Glomerular visceral epithelial cell (primary cell): ENCODE data around the gene ST13.
"Not testable (repeated sequence)": the region's sequence is repeated elsewhere in the genome, so short reads cannot be mapped to it uniquely, and the experiment has no call there.

Experiments
- DNase-seq: peaks from one replicate; pipeline ENCODE4 v3.0.0-alpha.2; 2016; ENCODE audit errors: extremely low spot score

Gene ST13

DNA sequence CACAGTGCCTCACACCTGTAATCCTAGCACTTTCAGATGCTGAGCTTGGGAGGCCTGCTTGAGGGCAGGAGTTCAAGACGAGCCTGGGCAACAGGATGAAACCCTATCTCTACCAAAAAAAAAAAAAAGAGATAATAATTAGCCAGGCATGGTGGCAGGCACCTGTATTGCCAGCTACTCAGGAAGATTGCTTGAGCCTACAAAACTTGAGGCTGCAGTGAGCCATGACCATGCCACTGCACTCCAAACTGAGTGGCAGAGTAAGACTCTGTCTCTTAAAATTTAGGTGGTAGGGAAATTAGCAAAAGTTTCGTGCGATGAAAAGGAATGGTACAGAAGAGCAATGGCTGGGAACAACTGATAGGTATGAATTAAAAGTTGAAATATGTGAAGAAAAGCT lies 18.0 kb downstream of the ST13 start:
- DNase-seq, result no peak

DNA sequence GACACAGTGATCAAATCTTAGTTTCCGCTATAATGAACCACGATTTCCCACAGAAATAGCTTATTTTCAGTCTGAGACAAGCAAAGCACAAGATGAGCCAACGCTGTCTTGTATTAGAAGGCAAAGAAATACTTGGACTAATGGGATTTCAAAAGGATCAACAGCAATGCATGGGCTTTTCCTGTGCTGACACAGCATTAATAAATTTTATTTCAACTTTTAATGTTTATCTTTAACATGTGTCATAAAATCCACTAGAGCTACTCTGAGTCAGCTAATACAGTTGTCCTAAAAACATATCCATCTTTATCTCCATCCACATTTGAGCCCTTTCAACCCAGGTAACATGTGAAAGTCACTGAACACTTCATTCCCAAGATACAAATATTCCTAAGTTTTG lies 21.8 kb downstream of the ST13 start:
- no peak for DNase-seq

DNA sequence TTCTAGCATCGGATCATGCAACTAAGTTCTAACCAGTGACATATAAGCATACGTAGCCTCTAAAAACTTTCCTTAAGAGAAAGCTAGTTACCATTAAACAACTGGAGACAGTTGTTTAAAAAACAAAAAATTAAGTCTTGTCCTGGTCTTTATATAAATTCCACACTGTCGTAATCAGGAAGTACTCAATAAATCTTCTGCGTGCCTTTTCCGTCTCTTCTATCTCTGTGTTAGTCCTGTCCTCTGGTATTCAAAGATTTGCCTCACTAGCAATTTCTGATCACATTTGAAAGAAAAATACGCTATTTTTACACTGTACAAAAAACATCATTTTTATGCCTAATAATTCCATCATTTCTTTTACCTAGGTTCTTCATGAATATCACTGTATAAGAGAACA lies 27.3 kb downstream of the ST13 start:
- DNase-seq, result no peak

DNA sequence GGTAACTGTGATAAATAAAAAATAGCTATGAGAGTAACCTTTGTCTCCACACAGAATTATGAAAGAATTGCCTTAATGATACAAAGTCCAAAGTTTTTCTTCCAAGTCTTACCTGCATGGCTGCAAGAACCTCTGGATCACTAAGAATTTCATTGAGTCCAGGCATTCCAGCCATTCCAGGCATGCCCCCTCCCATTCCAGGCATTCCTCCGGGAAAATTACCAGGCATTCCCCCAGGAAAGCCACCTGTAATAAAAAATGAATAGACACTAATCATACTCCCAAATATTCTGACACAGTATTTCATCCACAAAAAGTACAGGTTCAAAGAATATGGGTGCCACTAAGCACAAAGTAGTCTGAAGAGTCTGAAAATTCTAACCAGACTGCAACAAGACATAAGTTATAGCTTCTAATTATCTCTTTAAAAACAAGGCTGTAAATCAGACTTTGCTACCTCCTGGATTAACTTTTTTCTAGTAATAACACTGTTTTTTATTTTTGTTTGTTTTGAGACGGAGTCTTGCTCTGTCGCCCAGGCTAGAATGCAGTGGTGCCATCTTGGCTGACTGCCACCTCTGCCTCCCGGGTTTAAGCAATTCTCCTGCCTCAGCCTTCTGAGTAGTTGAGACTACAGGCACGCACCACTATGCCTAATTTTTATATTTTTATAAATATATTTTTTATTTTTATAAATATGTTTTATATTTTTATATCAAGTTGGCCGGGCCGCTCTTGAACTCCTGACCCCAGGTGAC lies 29.3 kb downstream of the ST13 start:
- no peak for DNase-seq

DNA sequence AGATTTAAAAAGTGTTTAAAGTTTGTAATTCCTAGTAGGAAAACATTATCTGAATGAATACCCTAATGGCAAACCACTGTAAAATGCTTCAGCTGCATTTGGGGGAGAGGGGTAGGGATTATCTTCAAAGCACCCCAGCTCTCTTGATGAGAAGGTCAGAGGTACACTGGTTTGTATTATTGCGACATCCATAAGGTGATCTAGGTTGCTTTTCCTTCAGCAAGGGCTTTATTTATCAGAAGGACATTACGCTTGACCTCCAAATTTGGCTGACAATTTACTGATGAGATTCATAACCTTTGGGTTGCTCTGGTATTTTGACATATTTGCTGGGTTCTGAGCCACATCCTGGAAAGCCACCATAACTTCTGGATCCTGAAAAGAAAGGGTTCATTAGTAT lies 30.1 kb downstream of the ST13 start:
- DNase-seq, result not testable (repeated sequence)

DNA sequence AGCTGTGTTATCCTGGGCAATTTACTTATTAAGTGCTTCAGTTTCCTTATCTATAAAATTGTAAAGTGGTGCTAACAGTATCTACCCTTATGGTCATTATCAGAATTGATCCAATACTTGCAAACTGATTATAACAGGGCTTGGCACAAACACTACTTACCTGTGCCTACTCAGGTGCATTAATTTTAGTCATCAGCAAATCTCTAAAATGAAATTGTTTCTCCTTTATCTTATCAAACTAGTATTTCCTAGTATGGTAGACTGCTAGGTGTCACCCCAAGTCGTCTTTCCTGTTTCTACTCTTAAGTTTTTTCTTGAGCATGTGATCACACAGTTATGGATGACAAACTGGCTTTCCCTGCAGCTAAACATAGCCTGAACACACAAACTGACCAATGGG lies 33.0 kb downstream of the ST13 start:
- no peak for DNase-seq

DNA sequence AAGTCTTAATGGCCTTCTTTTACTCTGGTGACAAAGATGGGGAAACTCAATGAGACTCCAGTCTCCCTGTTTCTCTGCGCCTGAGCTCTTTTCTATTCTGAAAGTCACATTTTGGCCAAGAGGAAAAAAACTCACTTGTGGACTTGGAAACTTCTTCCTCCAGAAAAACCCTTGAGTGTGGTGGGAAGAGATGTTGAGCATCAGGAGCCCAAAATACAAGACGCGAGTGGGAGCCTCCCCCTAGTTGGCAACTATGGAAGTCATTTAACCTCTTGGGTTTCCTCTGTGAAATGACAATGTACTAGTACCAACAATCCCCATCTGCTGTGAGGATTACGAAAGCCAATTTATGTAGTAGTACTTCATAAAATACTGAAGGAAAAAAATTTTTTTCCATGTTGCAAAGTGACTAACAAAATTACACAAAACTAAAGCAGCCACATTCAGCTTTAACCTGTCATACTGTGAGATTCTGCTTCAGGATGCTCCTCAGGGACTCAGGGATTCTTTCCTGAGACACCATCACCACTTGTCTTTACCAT lies 36.8 kb downstream of the ST13 start:
- DNase-seq, result no peak

DNA sequence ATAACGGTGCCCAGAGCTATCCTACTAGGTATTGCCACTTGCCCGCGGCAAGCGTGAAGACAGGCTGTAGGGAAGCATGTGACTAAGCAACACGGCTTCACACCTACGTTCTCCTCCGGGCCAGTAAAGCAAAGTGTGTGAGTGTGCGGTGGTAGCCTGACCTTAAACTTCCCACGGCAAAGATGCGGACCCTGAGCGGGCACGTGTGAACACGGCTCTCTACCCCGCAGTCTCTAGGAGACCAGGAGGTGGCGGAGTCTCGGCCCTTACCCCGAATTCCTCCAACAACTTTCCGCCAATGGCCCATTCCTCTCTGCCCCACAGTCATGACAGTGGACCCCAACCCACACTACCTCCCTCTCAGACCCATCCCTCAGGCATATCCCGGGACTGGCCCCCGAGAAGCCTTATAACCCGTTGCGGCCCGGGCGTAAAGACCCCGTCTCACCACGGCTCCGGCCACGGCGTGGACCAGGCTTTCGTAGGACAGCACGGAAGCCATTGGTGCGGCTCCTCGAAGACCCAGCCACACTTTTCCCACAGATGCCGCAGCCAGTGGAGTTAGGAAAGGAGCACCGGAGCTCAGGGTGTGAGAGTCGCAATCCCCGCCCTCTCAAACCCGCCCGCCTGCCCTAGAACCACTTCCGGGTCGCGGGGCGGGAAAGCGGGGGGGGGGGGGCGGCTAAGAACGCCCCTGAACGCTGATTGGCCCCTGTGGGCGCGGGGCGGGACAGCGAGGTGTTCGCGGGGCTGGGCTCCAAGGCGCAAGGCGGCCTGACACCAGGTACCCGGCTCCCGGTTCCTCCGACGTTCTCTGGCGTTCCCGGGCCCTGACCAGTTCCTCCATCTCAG lies 37.5 kb downstream of the ST13 start, which contains the start of gene SLC25A17:
TSS of gene SLC25A17 (minus strand) at position 600 of the 852 bp plus-strand sequence. CDS start at position 502, 98 bp downstream.
- peak; percentile 87 for DNase-seq

DNA sequence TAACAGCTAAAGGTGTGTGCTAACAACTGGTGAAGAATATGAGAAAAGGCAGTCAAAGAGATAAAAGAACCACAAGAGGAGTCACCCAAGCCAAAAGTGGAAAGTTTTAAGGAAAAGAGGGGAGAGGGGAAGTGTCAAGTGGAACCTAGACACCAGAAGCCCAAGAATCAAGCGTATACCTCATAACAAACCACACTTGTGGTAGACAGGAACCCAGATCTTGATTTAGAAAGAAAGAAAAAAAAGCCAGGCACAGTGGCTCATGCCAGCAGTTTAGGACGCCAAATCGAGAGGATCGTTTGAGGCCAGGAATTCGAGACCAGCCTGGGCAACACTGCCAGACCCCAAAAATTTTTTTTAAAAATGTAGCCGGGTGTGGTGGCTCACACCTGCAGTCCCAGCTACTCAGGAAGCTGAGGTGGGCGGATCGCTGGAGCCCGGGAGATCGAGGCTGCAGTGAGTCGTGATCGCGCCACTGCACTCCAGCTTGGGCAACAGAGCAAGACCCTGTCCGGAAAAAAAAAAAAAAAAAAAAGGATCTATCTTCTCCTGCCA lies 38.2 kb downstream of the ST13 start:
- no peak for DNase-seq

DNA sequence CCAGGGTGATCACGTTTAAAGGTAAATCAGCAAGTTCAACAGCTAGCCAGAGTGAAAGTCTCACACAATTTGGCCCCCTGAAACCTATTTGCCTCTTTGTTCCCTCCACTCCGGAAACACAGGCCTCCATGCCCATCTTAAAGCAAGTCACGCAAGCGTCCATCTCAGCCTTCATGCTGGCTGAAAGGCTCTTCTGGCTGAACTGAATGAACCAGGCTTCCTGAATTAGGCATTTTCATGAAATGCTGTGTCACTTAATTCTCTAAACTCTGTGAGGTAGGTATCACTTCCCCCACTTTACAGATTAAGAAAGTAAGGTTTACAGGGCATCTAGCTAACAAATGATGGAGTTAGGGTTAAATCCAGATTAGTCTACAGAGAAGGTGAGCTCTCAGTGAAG lies 38.7 kb downstream of the ST13 start:
- DNase-seq, result no peak

DNA sequence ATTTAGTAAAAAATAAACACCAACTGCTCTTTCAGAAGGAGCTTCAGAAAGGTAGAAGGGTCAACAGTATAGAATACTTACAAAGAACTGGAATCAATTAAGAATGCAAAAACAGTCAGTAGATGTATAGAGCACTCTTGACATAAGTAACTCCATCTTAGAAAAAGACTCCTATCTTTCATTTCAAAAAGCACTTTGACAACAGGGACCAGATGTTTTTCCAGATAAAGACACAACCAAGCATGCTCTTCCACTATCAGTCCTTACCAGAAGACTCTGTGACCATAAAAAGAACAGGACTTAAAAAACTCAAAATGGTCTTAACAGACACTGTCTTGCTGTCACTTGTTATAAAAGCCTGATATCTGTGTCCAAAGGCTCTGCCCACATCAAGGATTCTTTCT lies 42.5 kb downstream of the ST13 start:
- no peak for DNase-seq

DNA sequence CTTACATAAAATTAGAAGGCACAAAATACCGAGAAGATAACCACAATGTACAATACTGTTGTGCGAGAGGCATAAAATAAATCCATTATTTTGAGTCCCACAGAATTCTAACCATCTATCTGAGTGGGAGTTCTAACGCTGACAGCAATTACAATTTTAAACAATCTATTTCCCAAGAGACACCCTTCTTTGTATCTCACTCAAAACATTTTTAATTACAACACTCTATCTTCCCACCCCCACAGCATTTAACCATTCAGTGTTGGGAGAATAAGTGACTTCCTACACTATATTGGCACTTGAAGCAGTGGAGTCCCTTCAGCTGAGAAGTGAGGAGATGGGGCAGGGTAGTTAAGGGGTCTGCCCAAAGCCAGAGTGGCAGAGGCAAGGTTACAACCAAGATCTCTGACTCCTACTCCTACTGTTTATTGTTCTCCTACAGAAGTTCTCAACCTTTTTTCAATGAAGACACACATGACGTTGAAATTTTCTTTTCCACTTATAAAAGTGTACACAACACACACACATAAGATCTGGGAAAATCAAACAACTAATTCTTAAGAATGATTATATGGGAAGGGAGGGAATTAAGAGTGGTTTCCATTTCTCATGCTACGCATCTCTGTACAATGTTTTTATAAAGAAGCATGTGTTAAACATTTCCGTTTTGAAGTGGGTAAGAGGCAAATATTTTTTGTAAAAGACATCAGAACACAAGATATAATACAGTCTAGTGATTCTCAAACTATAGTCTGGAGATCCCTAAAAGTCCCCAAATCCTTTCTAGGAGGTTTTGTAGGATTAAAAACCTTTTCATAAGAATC lies 48.2 kb downstream of the ST13 start:
- DNase-seq, result no peak

DNA sequence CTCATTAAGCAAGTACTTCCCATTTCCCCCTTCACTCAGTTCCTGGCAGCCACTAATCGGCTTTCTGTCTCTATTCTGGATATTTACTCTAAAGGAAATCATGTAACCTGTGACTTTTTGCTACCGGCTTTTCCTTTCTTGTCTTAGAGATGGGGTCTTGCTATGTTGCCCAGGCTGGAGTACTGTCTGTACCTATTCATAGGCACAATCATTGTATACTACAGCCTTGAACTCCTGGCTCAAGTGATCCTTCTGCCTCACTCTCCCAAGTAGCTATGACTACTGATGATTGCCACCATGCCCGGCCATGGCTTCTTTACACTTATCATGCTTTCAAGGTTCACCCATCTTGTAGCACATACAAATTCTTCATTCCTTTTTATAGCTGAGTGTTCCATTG lies 49.7 kb downstream of the ST13 start:
- no peak for DNase-seq

DNA sequence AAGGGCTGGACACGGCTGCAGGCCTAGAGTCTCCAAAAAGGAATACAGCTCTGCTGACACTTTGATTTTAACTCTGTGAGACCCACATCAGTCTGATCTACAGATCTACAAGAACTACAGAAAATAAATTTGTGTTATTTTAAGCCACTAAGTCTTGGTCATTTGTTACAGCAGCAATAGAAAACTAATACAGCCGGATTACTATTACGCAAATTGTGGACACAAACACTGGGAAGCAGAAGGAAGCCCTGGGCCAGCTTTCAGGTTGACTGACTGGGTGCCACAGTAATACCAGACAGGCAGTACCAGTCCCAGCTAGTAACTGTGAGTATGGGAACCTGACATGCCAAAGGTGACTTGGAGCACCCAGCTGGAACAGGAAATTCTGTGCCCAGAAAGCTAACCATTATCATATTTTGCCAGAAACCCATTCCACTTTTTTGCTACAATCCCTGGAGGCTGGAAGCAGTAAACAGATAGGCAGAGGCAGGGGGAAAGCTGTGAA lies 50.7 kb downstream of the ST13 start:
- no peak for DNase-seq

DNA sequence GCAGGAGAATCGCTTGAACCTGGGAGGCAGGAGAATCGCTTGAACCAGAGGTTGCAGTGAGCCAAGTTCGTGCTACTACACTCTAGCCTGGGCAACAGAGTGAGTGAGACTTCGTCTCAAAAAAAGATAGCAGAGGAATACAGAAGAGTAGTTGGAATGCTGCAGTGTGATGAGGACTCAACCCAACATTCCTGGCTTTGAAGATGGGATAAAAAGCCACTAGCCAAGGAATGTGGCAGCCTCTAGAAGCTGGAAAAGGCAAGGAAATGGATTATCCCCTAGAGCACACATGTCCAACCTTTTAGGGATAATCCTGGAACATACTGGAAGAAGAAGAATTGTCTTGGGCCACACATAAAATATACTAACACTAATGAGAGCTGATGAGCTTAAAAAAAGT lies 51.2 kb downstream of the ST13 start:
- no peak for DNase-seq

DNA sequence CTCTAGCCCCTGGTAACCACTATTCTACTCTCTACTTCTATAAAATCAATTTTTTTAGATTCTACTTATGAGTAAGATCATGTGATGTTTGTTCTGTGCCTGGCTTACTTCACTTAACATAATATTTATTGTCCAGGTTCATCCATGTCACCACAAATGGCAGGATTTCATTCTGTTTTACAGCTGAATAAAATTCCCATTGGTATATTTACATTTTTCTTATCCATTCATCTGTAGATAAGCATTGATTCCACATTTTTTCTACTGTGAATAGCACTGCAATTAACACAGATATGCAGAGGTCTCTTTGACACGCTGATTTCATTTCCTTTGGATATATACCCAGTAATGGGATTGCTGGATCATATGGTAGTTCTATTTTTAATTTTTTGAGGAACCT lies 53.1 kb downstream of the ST13 start:
- no peak for DNase-seq

DNA sequence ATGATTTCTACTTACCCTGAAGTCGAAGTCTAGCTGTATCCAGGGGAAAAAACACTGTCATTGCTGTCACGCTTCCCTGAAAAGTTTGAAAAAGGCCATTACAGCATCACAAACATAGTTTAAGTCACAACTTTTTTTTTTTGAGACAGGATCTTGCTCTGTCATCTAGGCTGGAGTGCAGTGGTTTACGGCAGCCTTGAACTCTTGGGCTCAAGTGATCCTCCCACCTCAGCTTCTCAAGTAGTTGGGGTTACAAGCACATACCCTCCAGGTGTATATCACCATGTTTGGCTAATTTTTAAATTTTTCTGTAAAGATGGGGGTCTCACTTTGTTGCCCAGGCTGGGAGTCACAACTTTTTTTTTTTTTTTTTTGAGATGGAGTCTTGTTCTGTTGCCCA lies 57.4 kb downstream of the ST13 start:
- DNase-seq, result no peak

DNA sequence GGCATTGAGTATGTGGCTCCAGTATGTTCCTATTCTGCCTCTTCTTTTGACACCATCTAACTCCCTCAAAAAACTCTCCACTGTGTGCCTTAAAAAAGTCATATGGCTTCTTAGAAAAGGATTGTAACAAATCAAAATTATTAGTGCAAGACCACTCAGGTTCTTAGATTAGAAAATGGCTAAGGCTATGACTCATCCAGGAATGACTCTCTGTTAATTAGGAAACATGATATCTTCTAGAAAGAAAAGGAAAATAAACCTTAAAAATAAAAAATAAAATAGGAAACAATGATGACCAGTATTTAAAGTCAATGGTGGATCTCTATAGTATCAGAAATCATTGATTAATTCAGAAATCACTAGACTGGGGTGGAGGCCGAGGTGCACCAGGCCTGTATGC lies 59.0 kb downstream of the ST13 start:
- DNase-seq, result no peak

DNA sequence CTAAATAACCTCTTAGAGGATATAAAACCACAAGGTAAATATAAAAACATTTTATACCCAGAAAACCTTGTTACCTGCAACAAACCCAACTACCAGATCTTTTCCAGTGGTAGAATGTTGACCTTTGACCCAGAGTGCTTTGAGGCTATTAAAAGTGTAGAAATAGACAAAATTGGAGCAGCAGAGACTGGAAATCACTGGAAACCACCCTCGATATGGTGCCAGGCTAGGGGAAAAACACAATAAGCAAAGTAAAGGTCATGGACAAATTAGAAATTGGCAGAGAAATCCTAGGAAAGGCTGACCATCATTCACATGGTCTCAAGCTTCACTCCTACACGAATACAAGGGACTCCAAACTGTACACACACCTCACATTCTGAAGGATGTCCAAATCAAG lies 64.0 kb downstream of the ST13 start:
- no peak for DNase-seq

DNA sequence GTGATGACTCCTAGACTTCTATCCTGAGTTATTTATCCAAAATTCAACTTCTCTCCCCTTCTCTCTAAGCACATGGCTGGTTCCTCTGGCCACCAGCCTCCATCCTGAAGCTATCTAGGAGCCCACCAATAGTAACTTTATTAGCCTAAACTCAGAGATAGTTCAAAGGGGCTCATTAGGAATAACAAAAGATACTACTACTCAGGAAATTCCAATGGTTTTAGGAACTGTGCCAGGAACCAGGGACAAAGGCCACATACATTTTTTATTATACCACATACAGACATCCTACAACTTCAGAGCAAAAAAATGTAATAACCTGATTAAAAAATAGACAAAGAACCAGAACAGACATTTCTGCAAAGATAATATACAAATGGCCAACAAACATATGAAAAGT lies 65.2 kb downstream of the ST13 start:
- peak; percentile 5 for DNase-seq

DNA sequence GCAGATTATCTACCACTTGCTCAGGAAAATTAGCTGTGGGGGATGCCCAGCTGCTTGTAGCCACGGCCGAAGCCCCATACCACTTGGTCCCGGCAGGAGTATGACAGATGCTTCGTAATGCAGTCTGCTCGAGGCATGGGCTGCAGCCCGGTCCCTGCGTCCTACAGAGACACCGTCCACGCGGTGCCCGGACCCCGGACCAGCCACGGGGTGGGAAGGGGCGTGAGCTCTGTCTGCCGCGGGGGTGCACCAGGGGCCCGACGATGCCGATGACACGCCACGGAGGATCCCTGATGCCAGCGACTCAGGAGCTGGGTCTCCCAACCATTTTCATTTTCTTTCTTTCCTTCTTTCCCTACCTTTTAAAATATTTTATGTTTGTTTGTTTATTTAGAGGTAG lies 67.3 kb downstream of the ST13 start:
- no peak for DNase-seq

DNA sequence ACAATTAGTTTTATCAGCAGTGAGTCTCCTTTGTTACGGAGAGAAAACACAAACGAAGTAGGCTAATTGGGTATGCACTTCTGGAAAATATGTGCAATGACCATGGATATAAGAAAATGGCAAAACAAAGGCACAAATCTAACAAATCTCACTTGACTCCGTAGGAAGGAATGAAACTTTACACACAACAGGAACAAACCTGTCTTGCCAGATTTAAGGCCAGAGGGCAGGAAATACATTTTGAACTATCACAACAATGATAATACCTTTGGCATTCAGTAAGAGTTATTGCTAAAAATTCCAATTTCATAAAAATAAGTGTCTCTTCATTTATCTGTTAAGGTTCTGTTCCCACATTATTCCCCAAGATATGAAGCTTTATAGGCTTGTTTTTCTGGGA lies 73.9 kb downstream of the ST13 start:
- DNase-seq, result no peak
